Right cardiac atrium (tissue), 5 donors: Measurements from ENCODE around the gene PLGRKT. TPM values are rescaled to one million over a fixed set of nuclear protein-coding genes. Genes with fewer than 3 reads are reported as not detected.

Experiments
- ATAC-seq, 2 donors: fragments of 200-7000 bp; cut with Tn5 transposase; one replicate each; pipeline versions ENCODE4 v1.8.0 to v1.9.1; 2020; ENCODE audit warnings: moderate library complexity in 2 of 2, mild to moderate bottlenecking in 1 of 2
- DNase-seq, 3 donors: peaks; one replicate each; pipeline ENCODE4 v3.0.0-alpha.2; 2020
- H3K27ac ChIP-seq: one replicate; pipeline ENCODE4 v1.5.1; 2013; ENCODE audit warnings: mild to moderate bottlenecking, low read length, control low read depth, moderate library complexity
- H3K27me3 ChIP-seq: one replicate; pipeline ENCODE4 v1.6.1; 2013; ENCODE audit not compliant: control insufficient read depth, insufficient read depth
- H3K4me1 ChIP-seq: one replicate; pipeline ENCODE4 v1.6.1; 2013; ENCODE audit warnings: low read length; ENCODE audit not compliant: control insufficient read depth, insufficient read depth
- H3K4me3 ChIP-seq: one replicate; pipeline ENCODE4 v1.5.1; 2013; ENCODE audit warnings: low read length, control low read depth
- H3K9me3 ChIP-seq: one replicate; pipeline ENCODE4 v1.6.1; 2013; ENCODE audit warnings: low read length; ENCODE audit not compliant: control insufficient read depth
- WGBS: extraction: QIAGEN DNeasy Blood & Tissue Kit; methylation state at CpG from one replicate; pipeline ENCODE4 v1.1.7; 2013; 5-methylcytosine and 5-hydroxymethylcytosine counted together
- intact Hi-C, 4 donors: fragments of 100-400 bp; cut with DNase I; formaldehyde crosslinking; loops; one replicate each; pipeline versions ENCODE4 v1.11.0 to v1.14.0; 2022 to 2023
- polyA plus RNA-seq: library from polyadenylated mRNA; stranded (reverse); fragments of 200-250 nt; gene quantifications from one replicate; pipeline ENCODE4 v1.2.3, GENCODE V29; 2013
- total RNA-seq, 4 donors: library from RNA; stranded (reverse); fragmentation: NEBNext Ultra II Directional; extraction: Animal tissue kit (Norgen Biotek cat#: 25700); gene quantifications; one replicate each; pipeline ENCODE4 v1.2.1, GENCODE V29; 2021
- donor health status: healthy with polysubstance abuse.
- donor health status: DM: no; HTN: yes; CAD: no.
- donor health status: DM: no; HTN: no; CAD: no.
- donor health status: DM: no; HTN: yes; CAD: no; lungs with severe emphysema.
- donor health status: DM: yes; HTN: yes; CAD: no.

PLGRKT gene
- total and polyA plus RNA-seq, 5 donors = 31.5 to 44.5 (median 34.2) TPM

DNA sequence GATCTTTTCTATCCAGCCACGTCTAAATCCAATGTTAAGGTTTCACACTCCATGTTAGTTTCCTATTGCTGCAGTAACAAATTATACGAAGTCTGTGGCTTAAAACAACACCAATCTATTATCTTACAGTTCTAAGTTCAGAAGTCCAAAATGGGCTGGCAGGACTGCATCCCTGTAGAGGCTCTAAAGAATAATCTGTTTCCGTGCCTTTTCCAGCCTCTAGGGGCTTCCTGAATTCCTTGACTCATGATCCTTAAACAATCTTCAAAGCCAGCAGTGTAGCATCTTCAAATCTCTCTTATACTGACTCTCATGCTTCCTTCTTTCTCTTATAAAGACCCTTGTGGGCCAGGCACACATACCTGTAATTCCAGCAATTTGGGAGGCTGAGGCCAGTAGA lies 6.8 kb downstream of the PLGRKT start:
- intact Hi-C loops = loop anchor here in 1 of 4 donors (10.0 kb wide), 1 partner anchor 676 kb away; no protein-coding TSS in a partner anchor
- Histone ChIP-seq H3K9me3 (no peaks in the 10 kb centered on the region), H3K27ac (no peak overlapping the region), H3K4me3 (no peak overlapping the region), H3K27me3 (no peaks in the 10 kb centered on the region), H3K4me1 (no peaks in the 10 kb centered on the region)
- 45% methylated on average over 3 of the region's 3 CpGs for WGBS
- ATAC-seq (no peak), DNase-seq (no peak)

DNA sequence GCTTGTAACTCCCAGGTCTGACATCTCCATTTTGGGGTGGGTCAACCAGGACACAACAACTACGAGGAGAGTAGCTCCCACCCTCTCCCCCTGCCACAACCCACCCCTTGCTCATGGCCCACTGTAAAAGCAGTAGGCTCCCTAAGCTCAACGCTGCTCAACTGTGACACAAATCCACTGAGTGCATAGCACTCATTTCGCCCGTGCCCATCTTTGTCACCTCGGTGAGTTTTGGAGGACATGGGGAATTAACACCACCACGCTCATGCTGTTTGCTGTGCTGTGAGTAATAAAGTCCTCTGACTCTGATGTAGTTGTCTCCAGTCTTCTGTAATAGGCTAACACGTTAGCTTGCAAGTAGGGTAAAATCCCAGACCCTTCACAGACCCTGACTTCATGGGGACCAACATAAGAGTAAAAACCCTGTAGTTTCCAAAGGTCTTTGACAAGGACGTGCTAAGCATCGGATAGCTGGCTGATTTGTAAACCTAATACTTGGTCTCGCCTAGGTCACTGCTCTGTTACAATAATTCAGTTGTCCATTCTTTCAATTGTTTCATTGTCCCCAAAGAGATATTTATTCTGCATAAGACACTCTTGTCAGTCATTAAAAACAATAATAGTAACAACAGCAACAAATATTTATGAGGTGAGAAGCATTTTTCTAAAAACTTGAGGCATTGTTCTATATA lies 7.7 kb downstream of the PLGRKT start:
- WGBS = 94% methylated on average over 10 of the region's 10 CpGs
- H3K27me3 ChIP-seq = no peaks in the 10 kb centered on the region
- no peak for DNase-seq
- ATAC-seq = no peak
- H3K27ac ChIP-seq = no peak overlapping the region
- H3K4me1 ChIP-seq = no peaks in the 10 kb centered on the region
- no peak overlapping the region for H3K4me3 ChIP-seq
- intact Hi-C loops = loop anchor here in 2 of 4 donors (10.0 kb wide), 2 partner anchors 245 to 675 kb away; partner anchors contain the start of gene INSL6 (in 1 of the 2)
- H3K9me3 ChIP-seq = no peaks in the 10 kb centered on the region

DNA sequence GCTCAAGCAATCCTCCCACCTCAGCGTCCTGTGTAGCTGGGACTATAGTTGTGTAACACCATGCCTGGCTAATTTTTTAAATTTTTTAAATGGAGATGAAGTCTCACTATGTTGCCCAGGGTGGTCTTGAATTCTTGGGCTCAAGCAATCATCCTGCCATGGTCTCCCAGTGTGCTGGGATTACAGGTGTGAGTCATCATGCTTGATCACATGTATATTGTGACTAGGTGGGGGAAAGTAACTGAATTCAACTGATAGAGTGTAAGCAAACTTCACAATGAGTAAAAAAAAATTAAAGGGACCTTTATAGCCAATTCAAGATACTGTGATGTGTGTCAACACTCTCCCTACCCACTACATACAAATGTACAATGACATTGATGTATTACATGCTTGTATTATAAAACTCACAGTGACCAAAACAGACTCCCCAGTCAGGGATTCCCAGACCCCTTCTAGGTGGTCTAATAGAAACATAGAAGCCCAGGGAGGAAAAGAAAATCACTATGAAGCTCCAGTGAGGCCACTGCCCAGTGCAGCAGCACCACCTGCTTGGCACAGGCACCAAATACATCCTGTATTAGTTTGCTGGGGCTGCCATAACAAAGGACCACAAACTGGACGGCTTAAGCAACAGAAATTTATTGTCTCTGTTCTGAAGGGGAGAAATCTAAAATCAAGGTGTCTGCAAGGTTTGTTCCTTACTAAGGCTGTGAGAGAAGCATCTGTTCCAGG lies 8.8 kb downstream of the PLGRKT start:
- Histone ChIP-seq H3K4me3 (no peak overlapping the region), H3K27ac (no peak overlapping the region), H3K9me3 (no peaks in the 10 kb centered on the region), H3K4me1 (no peaks in the 10 kb centered on the region), H3K27me3 (no peaks in the 10 kb centered on the region)
- 94% methylated on average over 2 of the region's 2 CpGs for WGBS
- ATAC-seq = no peak
- intact Hi-C loops = loop anchor here in 1 of 4 donors (10.0 kb wide), 1 partner anchor 244 kb away; the partner anchor contains the start of gene INSL6
- DNase-seq = no peak

DNA sequence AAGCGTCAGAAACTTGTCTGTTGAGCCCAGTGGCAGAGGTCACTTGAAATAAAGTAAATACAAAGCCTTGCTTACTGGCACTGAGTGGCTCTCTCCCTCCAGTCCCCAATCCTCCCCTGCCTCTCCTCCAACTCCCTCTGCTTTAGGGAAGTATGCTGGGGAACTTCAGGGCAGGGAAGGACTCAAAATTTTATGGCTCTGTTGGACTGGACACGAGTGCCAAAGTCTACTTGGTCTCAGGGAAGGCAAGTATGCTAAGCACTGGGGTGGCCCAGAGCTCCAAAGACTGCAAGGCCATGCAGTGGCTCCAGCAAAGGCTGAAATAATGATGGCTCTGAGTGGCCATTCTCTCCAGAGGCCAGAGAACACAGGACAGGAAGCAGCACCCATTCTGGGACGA lies 9.6 kb downstream of the PLGRKT start:
- Histone ChIP-seq H3K4me3 (no peak overlapping the region), H3K27ac (no peak overlapping the region), H3K9me3 (no peaks in the 10 kb centered on the region), H3K27me3 (no peaks in the 10 kb centered on the region), H3K4me1 (no peaks in the 10 kb centered on the region)
- intact Hi-C loops = loop anchor here in 1 of 4 donors (10.0 kb wide), 1 partner anchor 243 kb away; the partner anchor contains the start of gene INSL6
- WGBS = 81% methylated on average over 3 of the region's 3 CpGs
- ATAC-seq = no peak
- no peak for DNase-seq

GRCh38 chr9:5427005-5427404 lies 10.7 kb downstream of the PLGRKT start:
- no peak for ATAC-seq
- Histone ChIP-seq H3K9me3 (no peaks in the 10 kb centered on the region), H3K4me3 (no peak overlapping the region), H3K27ac (no peak overlapping the region), H3K27me3 (no peaks in the 10 kb centered on the region), H3K4me1 (no peaks in the 10 kb centered on the region)
- intact Hi-C loops = loop anchor here in 1 of 4 donors (10.0 kb wide), 1 partner anchor 242 kb away; the partner anchor contains the start of gene INSL6
- DNase-seq = no peak

DNA sequence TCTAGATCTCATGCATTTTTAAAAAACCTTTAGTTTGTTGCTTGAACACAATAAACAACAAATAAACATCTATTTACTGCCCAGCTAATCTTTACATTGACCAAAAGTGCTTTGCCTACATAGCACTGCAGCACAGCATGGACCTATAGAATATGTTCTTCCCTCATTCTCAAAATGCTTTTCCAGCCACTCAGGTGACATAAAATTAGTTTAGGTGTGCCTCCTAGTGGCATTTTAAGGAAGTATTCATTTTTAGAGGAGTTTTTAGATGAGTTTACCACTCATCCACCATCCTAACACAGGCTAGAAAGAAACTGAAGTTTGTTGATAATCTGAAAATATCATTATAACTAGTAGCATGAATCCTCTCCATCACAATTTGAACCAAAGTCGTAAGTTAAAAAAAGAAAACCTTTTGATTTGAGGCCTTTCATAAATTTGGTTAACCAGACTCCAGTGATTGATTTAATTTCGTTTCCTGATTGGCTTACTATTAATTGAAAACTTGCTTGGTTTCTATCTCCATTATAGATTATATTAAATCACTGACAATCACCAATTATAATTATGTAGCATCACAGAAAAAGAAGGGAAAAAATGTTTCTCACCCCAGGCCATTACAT lies 12.6 kb downstream of the PLGRKT start:
- no peak overlapping the region for H3K4me3 ChIP-seq
- no peaks in the 10 kb centered on the region for H3K4me1 ChIP-seq
- ATAC-seq (no peak), DNase-seq (no peak)
- no peaks in the 10 kb centered on the region for H3K27me3 ChIP-seq
- H3K9me3 ChIP-seq = no peaks in the 10 kb centered on the region
- 67% methylated on average over 2 of the region's 2 CpGs for WGBS
- intact Hi-C loops = loop anchor here in 1 of 4 donors (10.0 kb wide), 1 partner anchor 240 kb away; the partner anchor contains the start of gene INSL6
- no peak overlapping the region for H3K27ac ChIP-seq

- H3K4me3 ChIP-seq = no peak overlapping the region
- no peaks in the 10 kb centered on the region for H3K9me3 ChIP-seq
- H3K27ac ChIP-seq = no peak overlapping the region
- WGBS = 92% methylated on average over 1 of the region's 1 CpG
- no peaks in the 10 kb centered on the region for H3K4me1 ChIP-seq
- H3K27me3 ChIP-seq = no peaks in the 10 kb centered on the region
- no peak for DNase-seq
- intact Hi-C loops = loop anchor here in 1 of 4 donors (10.0 kb wide), 1 partner anchor 237 kb away; the partner anchor contains the start of gene INSL6
- ATAC-seq = no peak
These were observed 15.4 kb downstream of the PLGRKT start for GRCh38 chr9:5422276-5422675.

GRCh38 chr9:5421163-5421562 lies 16.6 kb downstream of the PLGRKT start:
- Histone ChIP-seq H3K9me3 (no peaks in the 10 kb centered on the region), H3K4me3 (no peak overlapping the region), H3K27ac (no peak overlapping the region), H3K4me1 (no peaks in the 10 kb centered on the region), H3K27me3 (no peaks in the 10 kb centered on the region)
- intact Hi-C loops = loop anchor here in 1 of 4 donors (10.0 kb wide), 1 partner anchor 236 kb away; the partner anchor contains the start of gene INSL6
- 79% methylated on average over 2 of the region's 2 CpGs for WGBS
- DNase-seq (no peak), ATAC-seq (no peak)

DNA sequence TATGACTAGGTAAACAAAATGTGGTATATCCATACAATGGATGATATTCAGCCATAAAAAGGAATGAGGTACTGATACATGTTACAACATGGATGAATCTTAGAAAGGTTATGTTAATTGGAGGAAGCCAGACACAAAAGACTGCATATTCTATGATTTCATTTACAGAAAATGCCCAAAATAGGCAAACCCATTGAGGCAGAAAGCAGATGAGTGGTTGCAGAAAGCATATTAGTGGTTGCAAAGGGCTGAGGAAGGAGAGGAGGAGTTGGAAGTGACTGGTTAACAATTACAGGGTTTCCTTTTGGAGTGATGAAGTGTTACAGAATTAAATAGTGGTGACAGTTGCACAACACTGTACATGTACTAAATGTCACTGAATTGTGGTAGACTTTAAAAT lies 17.7 kb downstream of the PLGRKT start:
- ATAC-seq (no peak), DNase-seq (no peak)
- intact Hi-C loops = loop anchor here in 1 of 4 donors (10.0 kb wide), 1 partner anchor 235 kb away; the partner anchor contains the start of gene INSL6
- H3K27me3 ChIP-seq = no peaks in the 10 kb centered on the region
- H3K9me3 ChIP-seq = no peaks in the 10 kb centered on the region
- no peak overlapping the region for H3K4me3 ChIP-seq
- no peak overlapping the region for H3K27ac ChIP-seq
- H3K4me1 ChIP-seq = no peaks in the 10 kb centered on the region

DNA sequence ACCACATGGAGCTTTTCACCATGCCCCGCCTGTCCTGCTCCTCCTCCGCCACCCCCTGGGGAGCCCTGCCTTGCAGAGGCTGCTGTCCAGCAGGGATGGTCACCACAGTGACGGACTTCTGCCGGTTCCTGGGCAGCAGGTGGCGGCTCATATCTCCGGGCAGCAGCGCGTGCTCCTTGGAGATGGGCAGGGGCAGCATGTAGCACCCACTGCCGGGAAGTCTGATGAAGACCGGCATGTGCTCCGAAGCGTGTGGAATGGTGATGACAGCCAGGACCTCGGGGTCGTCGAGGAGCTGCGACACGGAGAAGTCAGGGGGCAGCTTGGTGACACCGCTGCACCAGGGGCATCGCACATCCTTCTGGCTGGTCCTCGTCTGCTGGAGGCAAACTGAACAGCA lies 19.2 kb downstream of the PLGRKT start:
- Histone ChIP-seq H3K4me1 (no peaks in the 10 kb centered on the region), H3K9me3 (no peaks in the 10 kb centered on the region), H3K27ac (no peak overlapping the region), H3K27me3 (no peaks in the 10 kb centered on the region), H3K4me3 (no peak overlapping the region)
- no peak for DNase-seq
- 89% methylated on average over 20 of the region's 20 CpGs for WGBS
- intact Hi-C loops = no loop called here
- ATAC-seq = peak in 1 of 2 donors; percentile 22

DNA sequence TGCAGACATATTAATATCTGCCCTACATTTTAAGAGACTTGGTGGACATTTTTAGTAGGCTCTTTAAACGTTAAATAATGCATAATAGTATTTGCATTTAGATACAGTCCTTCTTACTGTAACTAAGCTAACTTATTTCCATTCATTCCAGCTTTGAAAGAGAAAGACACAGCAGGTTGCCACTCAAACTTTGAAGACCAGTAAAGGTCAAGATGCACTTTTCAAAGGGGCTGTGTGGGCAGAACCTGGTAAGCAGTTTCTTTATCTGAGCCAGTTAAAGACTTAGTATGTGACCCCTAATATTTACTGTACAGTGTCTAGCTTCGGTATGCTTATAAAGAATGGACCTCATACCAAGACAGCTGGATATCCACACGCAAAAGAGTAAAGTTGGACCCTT lies 20.8 kb downstream of the PLGRKT start:
- DNase-seq (no peak), ATAC-seq (no peak)
- Histone ChIP-seq H3K27ac (no peak overlapping the region), H3K27me3 (no peaks in the 10 kb centered on the region), H3K9me3 (no peaks in the 10 kb centered on the region), H3K4me3 (no peak overlapping the region), H3K4me1 (no peaks in the 10 kb centered on the region)
- WGBS = 74% methylated on average over 3 of the region's 3 CpGs
- intact Hi-C loops = no loop called here
